T-helper 22 cell (primary cell): ENCODE measurements around the gene OR10J4.
"Not testable (repeated sequence)": the region's sequence is repeated elsewhere in the genome, so short reads cannot be mapped to it uniquely, and the experiment has no call there.

Experiments
- DNase-seq: peaks from one replicate; pipeline ENCODE4 v3.0.0-alpha.2; 2020; ENCODE audit warnings: low read depth

OR10J4 gene

DNA sequence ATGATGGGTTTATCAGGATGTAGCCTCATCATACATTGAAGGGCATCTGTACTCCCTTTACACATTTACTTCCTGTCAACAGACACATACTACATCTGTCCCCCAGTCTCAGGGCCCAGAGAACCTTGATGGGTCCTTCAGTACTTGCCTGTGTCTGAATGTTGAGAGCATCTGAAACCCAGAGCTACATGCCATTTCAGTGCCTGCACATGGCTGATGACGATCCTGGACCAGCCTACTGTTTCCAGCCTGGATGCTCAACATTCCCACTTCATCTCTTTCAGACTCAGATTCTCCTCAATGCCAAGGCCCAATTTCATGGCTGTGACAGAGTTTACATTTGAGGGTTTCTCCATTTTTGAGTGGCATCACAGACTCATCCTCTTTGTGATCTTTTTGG lies at the start of gene OR10J4:
Gene OR10J4, plus strand, starts transcription at position 301 of the 400 bp plus-strand sequence.
- DNase-seq: no peak

DNA sequence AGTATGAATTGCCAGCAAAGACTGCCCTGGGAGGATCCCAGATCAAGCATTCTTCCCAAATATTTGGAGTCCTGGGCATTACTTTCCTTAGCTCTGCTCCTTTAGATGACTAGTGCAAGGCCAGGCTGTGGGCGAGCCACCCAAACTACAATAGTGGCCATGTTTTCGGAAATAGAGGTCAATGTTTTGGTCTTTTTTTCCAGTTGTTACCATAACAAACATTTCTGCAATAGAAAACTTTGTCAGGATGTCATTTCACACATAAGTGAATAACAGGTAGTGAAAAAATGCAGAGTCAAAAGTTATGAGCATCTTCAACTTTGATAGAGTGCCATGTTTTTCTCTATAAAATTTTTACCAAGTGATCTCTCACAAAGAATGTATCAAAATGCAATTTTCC lies 25.2 kb upstream of the OR10J4 start:
- no peak for DNase-seq

DNA sequence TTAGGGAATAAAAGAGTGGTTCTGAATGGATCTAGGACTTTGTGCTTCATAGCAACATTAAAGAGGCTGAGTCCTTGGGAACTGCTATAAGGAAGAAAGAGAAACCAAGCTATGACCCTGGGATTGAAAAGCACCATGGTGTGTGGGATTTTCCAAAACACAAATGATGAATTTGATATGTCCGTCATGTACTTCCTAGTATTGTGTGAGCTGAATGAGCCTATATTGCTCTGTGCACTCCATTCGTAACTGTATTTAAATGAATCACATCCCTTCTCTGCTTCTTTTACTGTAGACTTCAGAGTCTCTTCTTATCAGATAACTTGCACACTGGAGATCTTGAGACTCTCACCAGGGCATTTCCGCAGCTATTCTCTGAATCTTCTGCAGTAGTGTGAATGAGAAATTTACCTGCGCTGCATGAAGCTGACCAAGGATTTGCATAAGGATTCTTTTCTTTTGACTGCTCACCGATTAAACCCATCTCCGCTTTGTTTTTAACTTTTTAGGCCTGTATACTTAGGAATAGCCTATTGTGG lies 23.1 kb upstream of the OR10J4 start:
- no peak for DNase-seq

DNA sequence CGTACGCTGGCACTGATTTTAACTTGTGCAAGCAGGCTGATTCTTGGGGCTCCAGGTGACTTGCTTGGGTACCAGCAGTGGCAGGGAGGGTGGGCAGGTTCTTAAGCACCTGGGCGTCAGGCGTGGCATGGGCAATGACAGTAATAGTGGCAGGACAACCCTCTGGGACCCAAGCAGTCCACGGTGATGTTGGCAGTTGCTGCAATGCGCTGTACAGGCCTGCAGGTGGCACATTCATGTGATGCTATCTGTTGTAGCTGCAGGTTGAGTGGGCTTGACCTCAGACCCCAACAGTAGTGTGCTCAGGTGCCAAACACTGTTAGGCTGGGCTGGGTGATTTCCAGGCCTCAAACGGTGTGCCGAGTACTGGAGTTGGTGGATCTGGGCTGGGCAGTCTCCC lies 10.2 kb upstream of the OR10J4 start:
- DNase-seq: no peak

DNA sequence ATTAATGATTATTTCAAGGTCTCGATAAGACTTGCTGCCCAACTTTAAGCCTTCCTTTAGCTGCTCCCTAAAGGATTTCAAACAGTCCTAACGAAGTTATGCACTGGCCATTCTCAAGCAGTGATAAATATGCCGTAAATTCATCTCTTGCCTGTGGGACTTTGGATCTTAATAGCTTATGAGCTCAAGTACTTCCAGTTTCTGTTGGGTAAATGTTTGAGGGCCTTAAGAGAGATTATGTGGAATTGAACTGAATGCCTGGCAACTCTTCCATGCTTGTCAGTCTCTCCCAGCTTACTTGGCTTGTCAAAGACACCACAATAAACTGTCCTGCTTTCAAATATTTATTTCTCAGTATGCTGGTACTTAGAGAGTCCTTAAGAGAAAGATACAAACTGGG lies 3.5 kb upstream of the OR10J4 start:
- no peak for DNase-seq

DNA sequence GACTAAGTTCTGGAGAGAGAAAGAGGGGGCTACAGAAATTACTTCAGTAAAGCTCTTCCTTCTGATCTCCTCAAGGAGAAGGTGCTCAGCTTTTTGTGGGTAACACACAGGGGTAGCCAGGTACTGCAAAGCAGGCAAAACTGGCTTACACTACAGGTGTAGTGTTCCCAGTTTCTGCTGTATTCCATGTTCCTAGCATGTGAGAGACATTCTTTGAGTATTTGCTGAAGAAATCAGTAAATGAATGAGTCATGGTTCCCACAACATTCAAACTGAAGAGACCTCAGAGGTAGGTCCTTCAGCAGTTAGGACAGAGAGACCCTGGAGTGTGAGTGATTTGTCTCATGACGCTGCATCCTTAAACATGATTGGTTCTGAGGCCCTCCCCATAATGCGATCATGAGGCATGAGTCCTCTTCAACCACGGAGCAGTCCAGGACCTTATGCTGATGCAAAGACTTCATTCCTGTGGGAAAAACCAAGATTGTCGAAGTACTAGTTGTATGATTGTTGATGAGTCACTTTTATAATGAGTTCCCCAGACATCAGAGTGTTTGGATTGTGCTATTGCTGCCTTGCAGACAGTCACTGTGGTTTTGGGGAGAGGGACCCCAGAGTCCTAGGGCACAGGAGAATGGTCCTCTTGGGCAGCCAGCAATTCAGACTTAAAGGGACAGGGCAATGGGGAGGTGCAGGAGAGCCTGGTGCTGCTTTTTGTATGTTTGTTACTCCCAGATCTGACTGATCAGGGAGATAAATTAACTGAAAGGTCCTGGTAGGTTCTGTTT lies 2.7 kb upstream of the OR10J4 start:
- no peak for DNase-seq

DNA sequence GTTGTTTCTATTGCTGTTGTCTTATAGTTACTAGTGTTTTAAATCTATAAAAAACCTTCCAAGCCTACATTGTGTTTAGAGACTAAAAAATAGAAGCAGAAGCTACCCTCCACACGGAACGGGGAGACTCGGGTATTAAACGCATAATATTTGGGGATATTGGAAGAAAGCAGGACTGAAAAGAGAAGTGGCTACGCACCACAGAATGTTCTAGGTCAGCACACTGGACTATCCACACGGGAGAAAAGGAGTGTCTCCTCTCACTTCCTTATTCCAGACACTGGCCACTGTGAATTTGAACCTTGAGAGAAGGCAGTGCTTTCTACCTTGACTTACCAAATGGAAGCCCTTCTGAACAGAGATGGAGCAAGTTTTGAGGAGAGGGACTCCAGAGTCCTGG lies 1.0 kb upstream of the OR10J4 start:
- DNase-seq: no peak

DNA sequence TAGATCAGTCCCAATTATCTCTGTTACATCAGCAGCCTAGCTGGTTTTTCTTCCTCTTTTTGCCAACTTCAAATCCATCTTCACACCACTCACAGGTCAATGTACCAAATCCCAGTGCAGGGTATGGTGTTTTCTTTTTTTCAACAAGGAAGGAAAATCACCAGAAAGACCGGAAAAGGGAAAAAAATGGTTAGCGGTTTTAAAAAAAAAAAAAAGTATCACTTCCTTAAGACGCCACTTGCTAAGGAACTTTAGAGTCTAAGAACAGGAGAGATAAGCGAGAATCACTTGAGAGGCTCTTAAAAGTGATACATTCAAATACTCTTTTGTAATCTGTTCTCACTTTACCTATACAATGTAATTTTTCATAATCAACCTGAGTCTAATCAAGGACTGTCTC lies 4.5 kb downstream of the OR10J4 start:
- no peak for DNase-seq

DNA sequence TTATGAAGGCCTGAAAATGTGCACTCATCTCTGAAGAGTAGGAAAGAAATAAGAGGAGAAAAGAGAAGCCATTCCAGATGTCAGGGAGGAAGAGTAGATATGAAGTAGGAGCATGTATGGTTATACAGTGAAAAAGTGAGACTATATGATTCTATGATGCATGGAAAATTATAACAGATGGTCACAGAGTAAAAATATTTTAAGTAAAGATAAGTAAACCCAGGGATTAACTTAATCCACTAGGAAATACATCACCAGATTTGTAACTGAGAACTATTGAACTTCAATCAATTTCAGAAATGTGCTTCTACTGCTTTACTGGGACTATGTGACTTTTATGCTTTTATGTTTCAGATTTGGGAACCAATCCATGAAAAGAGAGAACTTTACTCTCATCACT lies 7.4 kb downstream of the OR10J4 start, which contains the start of gene OR10J1:
Gene OR10J1, plus strand, starts transcription at position 301 of the 400 bp plus-strand sequence. Its CDS starts 70 bp downstream, at position 371.
- no peak for DNase-seq

DNA sequence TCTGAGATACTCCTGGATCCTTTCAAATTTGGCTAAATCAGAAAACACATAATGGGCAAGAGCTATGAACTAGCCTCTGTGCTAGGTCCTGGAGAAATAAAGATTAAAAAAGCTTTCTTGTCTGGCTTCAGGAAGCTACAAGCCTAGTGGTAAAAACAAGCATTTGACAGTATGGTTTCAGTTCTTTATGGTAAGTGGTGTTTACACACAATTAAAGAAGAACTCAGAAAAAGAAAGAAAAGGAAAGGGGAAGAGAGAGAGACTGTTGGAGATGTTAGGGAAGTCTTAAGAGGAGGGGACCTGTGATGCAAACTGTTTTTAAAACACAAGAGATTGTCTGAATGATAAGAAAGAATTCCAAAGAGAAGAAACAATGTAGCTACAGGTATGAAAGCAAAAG lies 9.4 kb downstream of the OR10J4 start:
- no peak for DNase-seq

DNA sequence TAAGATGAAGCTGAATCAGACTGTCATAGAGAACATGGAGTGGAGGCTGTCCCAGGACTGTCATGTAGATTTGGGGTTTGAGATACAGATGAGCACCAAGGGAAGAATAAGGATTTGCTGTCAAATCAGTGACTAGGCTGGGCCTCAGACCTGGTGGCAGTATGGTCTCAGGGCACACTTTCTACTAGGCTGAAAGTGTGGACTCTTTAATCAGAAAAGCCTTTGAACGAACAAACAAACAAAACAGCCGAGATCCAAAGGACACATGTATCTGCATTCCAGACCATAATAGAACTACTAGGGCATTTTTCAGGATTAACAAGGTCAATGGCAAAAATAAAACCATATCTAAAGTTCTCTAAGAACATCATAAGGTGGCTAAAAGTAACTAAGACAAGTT lies 10.4 kb downstream of the OR10J4 start:
- DNase-seq: no peak

DNA sequence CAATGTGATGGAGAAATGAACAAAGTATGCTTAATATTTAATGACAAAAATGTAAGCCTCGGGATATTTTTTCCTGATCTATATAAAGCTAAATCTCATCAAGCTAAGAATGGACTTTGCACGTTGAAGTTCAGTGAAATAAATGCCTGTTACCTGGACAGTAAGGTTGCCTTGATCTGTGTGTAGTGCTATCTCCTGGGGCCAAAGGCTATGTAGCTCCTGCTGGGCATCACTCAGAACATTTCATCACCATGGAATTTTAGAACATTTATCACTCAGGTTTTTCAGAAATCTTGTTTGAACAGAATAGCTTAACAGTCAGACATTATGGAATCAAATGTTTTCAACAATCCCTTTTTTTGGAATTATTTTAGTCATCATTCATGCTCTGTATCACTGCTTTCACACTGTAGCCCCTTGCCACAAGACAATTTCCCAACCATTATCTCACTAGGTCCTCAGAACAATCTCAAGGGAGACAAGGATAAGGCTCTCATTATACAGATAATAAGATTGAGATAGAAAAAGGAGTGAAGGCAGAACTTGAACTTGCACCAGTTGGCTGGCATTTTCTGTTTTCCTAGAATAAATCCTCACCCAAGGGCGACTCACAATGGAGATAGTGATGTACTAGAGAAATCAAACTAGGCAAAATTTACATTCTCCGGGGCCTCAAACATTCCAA lies 11.2 kb downstream of the OR10J4 start:
- DNase-seq: no peak

DNA sequence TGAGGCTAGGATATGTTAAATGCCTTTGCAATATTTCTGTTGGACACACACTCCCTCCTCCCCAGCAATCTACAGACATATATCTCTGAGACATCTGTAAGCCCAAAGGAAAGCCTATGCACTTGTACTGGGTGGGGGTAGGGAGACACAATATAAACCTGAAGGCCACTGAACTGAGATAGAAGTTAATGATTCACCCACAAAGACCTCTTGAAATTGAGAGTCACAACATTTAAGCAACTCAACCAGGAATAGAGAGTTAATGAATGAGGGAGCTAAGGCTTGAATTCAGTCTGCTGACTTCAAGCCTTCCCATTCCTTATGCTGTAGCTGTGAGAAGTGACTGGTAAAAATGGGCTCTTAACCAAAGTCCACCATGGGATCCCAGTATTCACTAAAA lies 12.5 kb downstream of the OR10J4 start:
- DNase-seq: no peak

DNA sequence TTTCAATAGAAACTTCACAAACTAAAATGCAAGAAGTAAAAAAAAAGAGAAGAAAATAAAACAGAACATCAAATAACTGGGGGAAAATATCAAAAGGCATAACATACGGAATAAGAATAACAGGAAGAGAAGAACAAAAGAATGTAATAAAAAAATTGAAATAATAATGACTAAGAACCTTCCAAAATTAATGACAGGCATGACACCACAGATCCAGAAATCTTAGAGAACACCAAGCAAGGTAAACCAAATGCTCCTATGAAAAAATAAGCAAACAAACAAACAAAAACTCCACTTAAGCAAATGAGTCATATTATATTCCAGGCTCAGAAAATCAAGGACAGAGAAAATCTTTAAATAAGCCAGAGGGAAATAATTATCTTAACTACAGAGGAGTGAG lies 16.2 kb downstream of the OR10J4 start:
- no peak for DNase-seq

DNA sequence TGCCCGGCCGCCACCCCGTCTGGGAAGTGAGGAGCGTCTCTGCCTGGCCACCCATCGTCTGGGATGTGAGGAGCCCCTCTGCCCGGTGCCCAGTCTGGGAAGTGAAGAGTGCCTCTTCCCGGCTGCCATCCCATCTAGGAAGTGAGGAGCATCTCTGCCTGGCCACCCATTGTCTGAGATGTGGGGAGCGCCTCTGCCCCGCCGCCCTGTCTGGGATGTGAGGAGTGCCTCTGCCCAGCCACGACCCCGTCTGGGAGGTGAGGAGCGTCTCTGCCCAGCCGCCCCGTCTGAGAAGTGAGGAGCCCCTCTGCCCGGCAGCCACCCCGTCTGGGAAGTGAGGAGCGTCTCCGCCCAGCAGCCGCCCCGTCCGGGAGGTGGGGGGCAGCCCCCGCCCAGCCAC lies 17.6 kb downstream of the OR10J4 start:
- DNase-seq: not testable (repeated sequence)

DNA sequence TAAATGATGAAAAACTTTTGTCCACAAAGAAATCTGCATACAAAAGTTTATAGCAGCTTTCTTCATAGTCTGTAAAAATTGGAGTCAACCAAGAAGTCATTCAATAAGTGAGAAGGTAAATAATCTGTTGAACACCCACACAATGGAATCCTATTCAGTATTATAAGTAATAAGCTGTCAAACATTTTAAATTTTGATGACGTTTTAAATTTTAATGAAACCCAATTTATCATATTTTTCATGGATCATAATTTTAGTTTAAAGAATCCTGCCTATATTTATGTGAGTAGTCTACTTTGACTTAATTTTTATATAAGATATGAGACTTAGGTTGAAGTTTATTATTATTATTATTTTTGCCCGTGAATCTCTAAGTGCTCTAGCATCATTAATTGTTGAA lies 27.5 kb downstream of the OR10J4 start:
- DNase-seq: no peak

DNA sequence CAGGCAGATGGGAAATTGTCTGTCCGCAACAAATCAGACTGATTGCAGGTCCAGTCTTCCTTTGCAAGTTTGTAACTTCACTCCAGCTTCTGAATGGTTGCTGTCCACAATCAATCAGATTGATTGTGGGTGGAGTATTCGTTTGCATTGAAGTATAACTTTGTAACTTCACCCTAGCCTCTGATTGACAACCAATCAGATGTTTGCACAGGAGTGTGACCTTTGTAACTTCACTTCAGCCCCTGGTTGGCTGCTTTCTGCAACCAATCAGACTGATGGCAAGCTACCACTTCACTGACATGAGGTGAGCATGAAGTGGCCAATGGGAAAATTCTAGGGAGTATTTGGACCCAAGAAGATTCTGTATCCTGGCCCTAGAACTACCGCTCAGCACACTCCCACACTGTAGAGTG lies 33.2 kb downstream of the OR10J4 start:
- DNase-seq: no peak

DNA sequence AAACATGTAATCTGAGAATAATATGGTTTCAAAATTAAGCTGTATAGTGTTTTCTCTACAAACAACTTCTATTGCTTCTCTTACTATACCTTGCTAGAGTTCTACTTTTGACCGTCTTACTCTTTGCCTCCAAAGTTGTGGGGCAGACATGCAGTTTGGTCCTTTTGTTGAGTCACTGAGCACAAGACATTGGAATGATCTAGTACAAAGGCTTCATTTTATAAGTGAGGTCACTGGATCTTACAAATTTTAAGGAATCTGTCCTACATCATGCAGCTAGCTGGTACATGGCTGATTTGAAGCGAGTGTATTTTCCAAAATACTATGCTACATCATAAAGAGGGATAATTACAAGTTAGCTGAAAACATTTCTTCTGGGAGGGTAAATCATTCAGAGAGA lies 36.3 kb downstream of the OR10J4 start:
- no peak for DNase-seq

DNA sequence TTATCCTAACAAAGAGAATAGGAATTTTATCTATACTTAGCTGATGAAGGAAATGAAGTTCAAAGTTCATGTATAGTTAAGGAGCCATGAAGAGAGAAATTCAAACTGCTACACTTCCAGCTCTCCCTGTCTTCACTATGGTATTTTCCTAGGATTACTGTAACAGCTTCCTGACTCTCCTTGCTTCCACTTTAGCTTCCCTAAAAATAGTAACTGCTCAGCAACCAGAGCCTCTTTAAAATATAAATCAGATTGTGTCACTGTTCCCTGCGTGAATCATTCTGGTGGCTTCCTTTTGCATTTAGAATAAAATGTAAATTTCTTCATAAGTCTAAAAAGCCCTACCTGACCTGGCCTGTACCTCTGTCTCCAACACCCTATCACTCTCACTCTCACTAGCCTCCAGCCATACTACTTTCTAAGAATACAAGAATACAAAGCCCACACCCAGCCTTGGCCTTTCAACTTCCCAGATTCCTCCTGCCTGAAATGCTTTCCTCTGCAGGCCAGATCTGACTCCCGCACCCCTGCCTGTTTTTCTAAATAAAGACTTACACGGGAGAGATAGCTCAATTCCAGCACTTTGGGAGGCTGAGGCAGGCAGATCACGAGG lies 38.0 kb downstream of the OR10J4 start:
- DNase-seq: no peak

DNA sequence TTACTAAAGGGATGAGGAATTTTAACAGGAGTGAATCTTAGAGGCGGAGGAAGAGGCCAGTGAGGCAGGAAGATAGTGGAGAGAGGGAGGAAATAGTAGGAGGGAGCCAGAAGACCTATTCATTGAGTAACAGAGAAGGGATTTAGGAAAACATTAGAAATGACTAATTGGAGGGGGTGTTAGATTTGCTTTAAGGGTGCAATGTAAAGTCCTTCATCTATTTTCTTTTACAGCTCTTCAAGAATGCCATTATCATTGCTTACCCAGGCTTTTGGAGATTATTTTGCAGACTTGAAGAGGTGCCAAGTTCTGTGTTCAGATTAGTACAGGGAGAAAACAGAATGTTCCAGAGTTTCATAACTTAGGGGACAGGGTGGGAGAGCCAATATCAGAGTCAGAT lies 41.3 kb downstream of the OR10J4 start:
- DNase-seq: no peak

DNA sequence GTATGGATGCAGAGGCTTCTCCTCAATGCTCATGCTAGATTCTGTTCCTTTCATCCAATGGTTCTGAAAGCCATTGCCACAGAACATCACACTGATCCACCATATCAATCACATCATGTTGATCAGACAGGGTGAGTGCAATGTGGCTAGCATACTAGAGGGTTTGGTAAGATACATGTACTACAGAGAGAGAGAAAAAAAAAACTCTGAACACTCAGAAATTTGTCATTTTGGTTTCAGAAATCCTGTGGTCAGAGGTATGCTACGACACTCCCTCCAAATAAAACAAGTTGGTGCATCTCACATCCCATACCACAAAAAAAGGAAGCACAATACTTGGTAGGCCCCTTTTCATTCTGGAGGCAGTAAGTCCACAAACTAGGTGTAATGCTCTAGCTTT lies 42.9 kb downstream of the OR10J4 start:
- no peak for DNase-seq
